Hepatocyte (in vitro differentiated cells): ENCODE data around the gene LRRC4C. TPM values are rescaled to one million over a fixed set of nuclear protein-coding genes. Genes with fewer than 3 reads are reported as not detected.

Experiments used
- DNase-seq: peaks from one replicate; pipeline ENCODE4 v3.0.0-alpha.2; 2016; ENCODE audit warnings: low spot score
- H2AFZ ChIP-seq: fragments of 200-600 bp; sonication (generic); 2 replicates; pipeline ENCODE4 v1.6.0; 2016; ENCODE audit warnings: antibody characterized with exemption, mild to moderate bottlenecking
- H3K27ac ChIP-seq: fragments of 200-600 bp; sonication (generic); 2 replicates; pipeline ENCODE4 v1.5.1; 2016; ENCODE audit warnings: mild to moderate bottlenecking
- H3K27me3 ChIP-seq: fragments of 200-600 bp; sonication (generic); 2 replicates; pipeline ENCODE4 v1.6.1; 2016
- H3K36me3 ChIP-seq: fragments of 200-600 bp; sonication (generic); replicated peaks from 2 replicates; pipeline ENCODE4 v1.5.1; 2016; ENCODE audit warnings: low read depth; ENCODE audit not compliant: insufficient read depth
- H3K4me1 ChIP-seq: fragments of 200-600 bp; sonication (generic); 2 replicates; pipeline ENCODE4 v1.5.1; 2016; ENCODE audit warnings: mild to moderate bottlenecking, moderate library complexity; ENCODE audit not compliant: insufficient read depth
- H3K4me2 ChIP-seq: fragments of 200-600 bp; sonication (generic); 2 replicates; pipeline ENCODE4 v1.6.0; 2016
- H3K4me3 ChIP-seq: fragments of 200-600 bp; sonication (generic); 2 replicates; pipeline ENCODE4 v1.5.1; 2016; ENCODE audit warnings: mild to moderate bottlenecking
- H3K79me2 ChIP-seq: fragments of 200-600 bp; sonication (generic); 2 replicates; pipeline ENCODE4 v1.6.0; 2017; ENCODE audit warnings: mild to moderate bottlenecking
- H3K9me2 ChIP-seq: fragments of 200-600 bp; sonication (generic); replicated peaks from 2 replicates; pipeline ENCODE4 v1.6.0; 2017; ENCODE audit warnings: mild to moderate bottlenecking; ENCODE audit not compliant: insufficient read depth
- H3K9me3 ChIP-seq: fragments of 200-600 bp; sonication (generic); 2 replicates; pipeline ENCODE4 v1.5.1; 2016; ENCODE audit warnings: low read depth, mild to moderate bottlenecking
- H4K20me1 ChIP-seq: fragments of 200-600 bp; sonication (generic); 2 replicates; pipeline ENCODE4 v1.6.0; 2016; ENCODE audit warnings: mild to moderate bottlenecking; ENCODE audit not compliant: insufficient read depth, poor library complexity, severe bottlenecking
- CTCF ChIP-seq: fragments of 200-600 bp; sonication (generic); IDR thresholded peaks from 2 replicates; pipeline ENCODE4 v1.5.1; 2016; ENCODE audit warnings: antibody characterized with exemption, mild to moderate bottlenecking; ENCODE audit not compliant: poor library complexity
- EZH2 ChIP-seq: fragments of 200-600 bp; sonication (generic); IDR thresholded peaks from 2 replicates; pipeline ENCODE4 v1.6.1; 2016; ENCODE audit warnings: antibody characterized with exemption, mild to moderate bottlenecking, borderline replicate concordance
- EZH2phosphoT487 ChIP-seq: fragments of 200-600 bp; sonication (generic); IDR thresholded peaks from one replicate; pipeline ENCODE4 v1.6.1; 2018; ENCODE audit warnings: antibody characterized with exemption, mild to moderate bottlenecking, low read depth, moderate library complexity; ENCODE audit not compliant: unreplicated experiment, severe bottlenecking
- WGBS: methylation state at CpG from one replicate; pipeline ENCODE4 v1.1.6; 2016; ENCODE audit warnings: low lambda C conversion rate; ENCODE audit errors: missing lambda C conversion rate; 5-methylcytosine and 5-hydroxymethylcytosine counted together
- polyA plus RNA-seq: library from polyadenylated mRNA; unstranded; fragments of >200 nt; fragmentation: Nextera tagmentation; extraction: Ambion mirVana; gene quantifications from 2 replicates; pipeline ENCODE4 v1.2.1, GENCODE V29; 2016
- small RNA-seq: library from RNA; depleted of rRNA; stranded (forward); fragments of <200 nt; gene quantifications from one replicate; pipeline ENCODE3, GENCODE V24; 2014
- total RNA-seq: library from RNA; depleted of rRNA; stranded (reverse); fragments of >200 nt; gene quantifications from 2 replicates; pipeline ENCODE4 v1.2.3, GENCODE V29; 2014

The LRRC4C gene
- total and polyA plus RNA-seq, 2 experiments from 2014 or later, result 1.1 to 3.1 TPM

GRCh38 chr11:40095446-40095845 is 1364.0 kb downstream of the LRRC4C start:
- Histone ChIP-seq H3K9me2 (no peaks in the 10 kb centered on the region), H3K27ac (no peak overlapping the region), H4K20me1 (no peaks in the 10 kb centered on the region), H3K9me3 (no peaks in the 10 kb centered on the region), H3K4me2 (no peak overlapping the region), H2AFZ (no peak overlapping the region), H3K4me3 (no peak overlapping the region), H3K36me3 (no peaks in the 10 kb centered on the region), H3K27me3 (no peaks in the 10 kb centered on the region), H3K79me2 (no peaks in the 10 kb centered on the region), H3K4me1 (no peaks in the 10 kb centered on the region)
- TF ChIP-seq CTCF, result no peak
- no peak for TF ChIP-seq EZH2phosphoT487
- WGBS, result 60% methylated on average over 1 of the region's 1 CpG
- no peak for DNase-seq

- Histone ChIP-seq H2AFZ (no peak overlapping the region), H3K27me3 (no peaks in the 10 kb centered on the region), H4K20me1 (no peaks in the 10 kb centered on the region), H3K27ac (peak overlapping the region; percentile 10), H3K9me3 (no peaks in the 10 kb centered on the region), H3K4me2 (no peak overlapping the region), H3K4me3 (no peak overlapping the region), H3K79me2 (no peaks in the 10 kb centered on the region), H3K4me1 (no peaks in the 10 kb centered on the region), H3K9me2 (no peaks in the 10 kb centered on the region), H3K36me3 (no peaks in the 10 kb centered on the region)
- 50% methylated on average over 2 of the region's 2 CpGs for WGBS
- TF ChIP-seq EZH2phosphoT487, result peak; percentile 66
- TF ChIP-seq EZH2, result no peak
- peak; percentile 12 for DNase-seq
These were observed 1364.5 kb downstream of the LRRC4C start for GRCh38 chr11:40094954-40095353.

GRCh38 chr11:40080434-40080833 is 1379.0 kb downstream of the LRRC4C start:
- no peaks in the 10 kb centered on the region for H3K36me3 ChIP-seq
- WGBS, result 91% methylated on average over 7 of the region's 7 CpGs
- H3K27ac ChIP-seq, result no peak overlapping the region
- TF ChIP-seq EZH2phosphoT487 (no peak), CTCF (no peak), EZH2 (no peak)
- no peaks in the 10 kb centered on the region for H3K9me2 ChIP-seq
- no peaks in the 10 kb centered on the region for H4K20me1 ChIP-seq
- no peaks in the 10 kb centered on the region for H3K27me3 ChIP-seq
- no peak overlapping the region for H3K4me3 ChIP-seq
- no peak overlapping the region for H2AFZ ChIP-seq
- no peak for DNase-seq
- H3K9me3 ChIP-seq, result no peaks in the 10 kb centered on the region
- no peak overlapping the region for H3K4me2 ChIP-seq
- no peaks in the 10 kb centered on the region for H3K79me2 ChIP-seq
- no peaks in the 10 kb centered on the region for H3K4me1 ChIP-seq

Small RNA genes lying within 50 kb of the gene (small RNA-seq; reads per million reads assigned to genes)
- gene RF00019 (not detected), gene RNU6-365P (not detected)
